ENCODE data around the gene CDH18.
"Not testable (repeated sequence)": the region's sequence is repeated elsewhere in the genome, so short reads cannot be mapped to it uniquely, and the experiment has no call there.

The CDH18 gene

GRCh38 chr5:19837536-19838174, 150.3 kb downstream of the CDH18 start:
- Histone ChIP-seq H3K4me2 (no peak overlapping the region), H3K27me3 (ENCODE audit: insufficient read depth, low read depth) (no peaks in the 10 kb centered on the region), H3K4me1 (ENCODE audit: low read depth, poor library complexity, severe bottlenecking) (no peaks in the 10 kb centered on the region), H4K20me1 (ENCODE audit: insufficient read depth) (no peaks in the 10 kb centered on the region), H3K27ac (no peak overlapping the region), H3K4me3 (IDR thresholded peaks at IDR 0.05; ENCODE audit: insufficient read depth, low read depth, low read length) (no peak overlapping the region), H3K9ac (no peak overlapping the region), H2AFZ (ENCODE audit: low read depth) (no peak overlapping the region), H3K36me3 (ENCODE audit: insufficient read depth) (no peaks in the 10 kb centered on the region), H3K79me2 (ENCODE audit: insufficient read depth, low read depth) (no peaks in the 10 kb centered on the region)
- TF ChIP-seq CTCF (conservative IDR thresholded peaks at IDR 0.05; ENCODE audit: low read depth, low read length): no peak

- H3K27me3 ChIP-seq (ENCODE audit: insufficient read depth, low read depth): no peaks in the 10 kb centered on the region
- no peaks in the 10 kb centered on the region for H4K20me1 ChIP-seq (ENCODE audit: insufficient read depth)
- H3K27ac ChIP-seq: no peak overlapping the region
- no peak for TF ChIP-seq CTCF (conservative IDR thresholded peaks at IDR 0.05; ENCODE audit: low read depth, low read length)
- H3K36me3 ChIP-seq (ENCODE audit: insufficient read depth): no peaks in the 10 kb centered on the region
- no peak overlapping the region for H3K9ac ChIP-seq
- no peaks in the 10 kb centered on the region for H3K79me2 ChIP-seq (ENCODE audit: insufficient read depth, low read depth)
- H3K4me1 ChIP-seq (ENCODE audit: low read depth, poor library complexity, severe bottlenecking): no peaks in the 10 kb centered on the region
- H2AFZ ChIP-seq (ENCODE audit: low read depth): no peak overlapping the region
- no peak overlapping the region for H3K4me3 ChIP-seq (IDR thresholded peaks at IDR 0.05; ENCODE audit: insufficient read depth, low read depth, low read length)
- H3K4me2 ChIP-seq: no peak overlapping the region
Observed at GRCh38 chr5:19835442-19835841, 152.6 kb downstream of the CDH18 start.

- H4K20me1 ChIP-seq (ENCODE audit: insufficient read depth); H3K79me2 ChIP-seq (ENCODE audit: insufficient read depth, low read depth); H3K4me2 ChIP-seq; H3K9ac ChIP-seq; H3K4me1 ChIP-seq (ENCODE audit: low read depth, poor library complexity, severe bottlenecking); H3K27ac ChIP-seq; H3K36me3 ChIP-seq (ENCODE audit: insufficient read depth); H3K27me3 ChIP-seq (ENCODE audit: insufficient read depth, low read depth); H3K4me3 ChIP-seq (IDR thresholded peaks at IDR 0.05; ENCODE audit: insufficient read depth, low read depth, low read length); H2AFZ ChIP-seq (ENCODE audit: low read depth): not testable (repeated sequence)
Observed at GRCh38 chr5:19812720-19813119, 175.3 kb downstream of the CDH18 start.

- Histone ChIP-seq H3K4me2 (no peak overlapping the region), H3K4me1 (ENCODE audit: low read depth, poor library complexity, severe bottlenecking) (no peaks in the 10 kb centered on the region), H3K4me3 (IDR thresholded peaks at IDR 0.05; ENCODE audit: insufficient read depth, low read depth, low read length) (no peak overlapping the region), H4K20me1 (ENCODE audit: insufficient read depth) (no peaks in the 10 kb centered on the region), H2AFZ (ENCODE audit: low read depth) (no peak overlapping the region), H3K79me2 (ENCODE audit: insufficient read depth, low read depth) (no peaks in the 10 kb centered on the region), H3K36me3 (ENCODE audit: insufficient read depth) (no peaks in the 10 kb centered on the region), H3K27ac (no peak overlapping the region), H3K27me3 (ENCODE audit: insufficient read depth, low read depth) (no peaks in the 10 kb centered on the region), H3K9ac (no peak overlapping the region)
- TF ChIP-seq CTCF (conservative IDR thresholded peaks at IDR 0.05; ENCODE audit: low read depth, low read length): no peak
Observed at GRCh38 chr5:19806756-19807155, 181.2 kb downstream of the CDH18 start.

- Histone ChIP-seq H3K9ac (peak overlapping the region; percentile 21), H2AFZ (ENCODE audit: low read depth) (peak overlapping the region; percentile 10; the same call in 1 of the 2 replicates), H4K20me1 (ENCODE audit: insufficient read depth) (no peaks in the 10 kb centered on the region), H3K4me1 (ENCODE audit: low read depth, poor library complexity, severe bottlenecking) (no peaks in the 10 kb centered on the region), H3K36me3 (ENCODE audit: insufficient read depth) (no peaks in the 10 kb centered on the region), H3K4me2 (peak overlapping the region; percentile 14; the same call in 1 of the 2 replicates), H3K27me3 (ENCODE audit: insufficient read depth, low read depth) (no peaks in the 10 kb centered on the region), H3K79me2 (ENCODE audit: insufficient read depth, low read depth) (no peaks in the 10 kb centered on the region), H3K27ac (peak overlapping the region; percentile 54), H3K4me3 (IDR thresholded peaks at IDR 0.05; ENCODE audit: insufficient read depth, low read depth, low read length) (no peak overlapping the region)
- no peak for TF ChIP-seq CTCF (conservative IDR thresholded peaks at IDR 0.05; ENCODE audit: low read depth, low read length)
Observed at GRCh38 chr5:19802686-19803085, 185.3 kb downstream of the CDH18 start.
